GM19328 (cell line): ENCODE measurements around the gene ZNF878.
"Not testable (repeated sequence)": the region's sequence is repeated elsewhere in the genome, so short reads cannot be mapped to it uniquely, and the experiment has no call there.

ENCODE experiments used
- ATAC-seq: cut with Tn5 transposase; IDR thresholded peaks from one replicate; pipeline ENCODE4 v1.9.1; 2021; ENCODE audit warnings: mild to moderate bottlenecking, moderate library complexity; ENCODE audit not compliant: unreplicated experiment

ZNF878 gene

DNA sequence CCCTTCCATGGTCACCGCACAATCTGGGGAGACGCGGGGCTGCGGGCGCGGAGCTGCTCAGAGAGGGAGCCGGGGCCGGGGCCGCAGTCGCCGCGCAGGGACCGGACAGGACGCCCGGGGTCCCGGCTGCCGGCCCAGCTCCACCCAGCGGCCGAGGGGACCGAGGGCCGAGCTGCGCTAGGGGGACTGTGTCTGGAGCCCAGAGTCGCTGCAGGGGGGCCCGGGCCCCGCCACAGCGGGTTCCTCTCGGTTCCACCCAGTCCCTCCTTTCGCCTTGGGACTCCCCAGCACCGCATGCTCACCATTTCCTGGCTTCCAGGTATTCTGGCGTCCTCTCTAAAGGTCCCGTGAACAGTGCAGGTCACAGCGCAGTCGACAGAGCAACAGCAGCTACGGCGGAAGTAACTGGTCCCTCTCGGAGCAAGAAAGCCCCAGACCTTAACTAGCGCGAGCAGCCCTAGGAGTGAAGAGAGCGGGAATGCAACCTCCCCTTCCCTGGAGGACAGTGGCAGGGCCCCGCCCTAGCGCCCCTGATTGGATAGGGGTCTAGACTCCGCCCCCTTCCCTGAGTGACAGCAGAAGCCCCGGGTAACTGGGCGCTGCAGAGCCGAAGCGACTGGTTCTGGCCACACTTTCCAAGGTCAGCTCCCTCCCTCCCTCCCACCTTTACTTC is at the start of gene ZNF878:
Gene ZNF878 (minus strand): TSS at position 465 of the 673 bp plus-strand sequence. CDS start 160 bp downstream, at position 305.
- ATAC-seq: peak; percentile 75

DNA sequence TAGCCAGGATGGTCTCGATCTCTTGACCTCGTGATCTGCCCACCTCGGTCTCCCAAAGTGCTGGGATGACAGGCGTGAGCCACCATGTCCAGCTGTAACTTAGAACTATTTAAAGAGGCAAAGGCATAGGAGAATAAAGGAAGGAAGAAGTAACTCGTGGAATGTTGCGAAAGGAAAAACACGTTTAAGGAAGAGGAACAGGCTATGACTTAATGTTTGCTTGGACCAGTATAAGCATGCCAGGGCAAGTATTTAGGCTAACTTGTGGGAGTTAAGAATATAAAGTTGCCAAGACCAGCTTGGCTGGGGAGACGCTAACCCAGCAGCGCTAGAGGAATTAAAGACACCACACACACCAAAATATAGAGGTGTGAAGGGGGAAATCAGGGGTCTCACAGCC is 45.3 kb upstream of the ZNF878 start:
- no peak for ATAC-seq

DNA sequence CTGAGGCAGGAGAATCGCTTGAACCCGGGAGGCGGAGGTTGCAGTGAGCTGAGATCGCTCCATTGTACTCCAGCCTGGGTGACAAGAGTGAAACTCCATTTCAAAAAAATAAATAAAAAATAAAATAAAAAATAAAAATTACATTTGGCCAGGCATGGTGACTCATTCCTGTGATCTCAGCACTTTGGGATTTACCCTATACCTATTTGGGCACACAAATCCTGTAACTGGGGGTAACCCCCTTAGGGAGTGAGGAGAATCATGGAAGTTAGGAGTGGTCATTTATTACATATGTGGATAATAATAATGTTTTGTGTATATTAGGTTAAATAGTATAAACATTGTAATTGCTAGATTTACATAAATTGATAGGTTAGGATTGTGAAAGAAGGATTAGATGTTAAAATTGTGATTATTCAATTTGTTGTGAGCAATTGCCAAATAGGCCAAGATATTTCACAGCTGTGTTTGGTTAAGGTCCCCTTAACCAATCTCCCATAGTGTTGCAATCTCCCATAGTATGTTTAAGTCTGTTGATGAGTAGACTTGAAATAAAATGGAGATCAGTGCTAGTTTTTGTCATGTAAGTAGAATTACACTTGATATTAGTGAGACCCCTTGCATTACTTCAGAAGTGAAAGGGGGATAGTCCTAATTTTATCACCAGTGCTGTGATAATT is 42.5 kb upstream of the ZNF878 start:
- ATAC-seq: no peak

DNA sequence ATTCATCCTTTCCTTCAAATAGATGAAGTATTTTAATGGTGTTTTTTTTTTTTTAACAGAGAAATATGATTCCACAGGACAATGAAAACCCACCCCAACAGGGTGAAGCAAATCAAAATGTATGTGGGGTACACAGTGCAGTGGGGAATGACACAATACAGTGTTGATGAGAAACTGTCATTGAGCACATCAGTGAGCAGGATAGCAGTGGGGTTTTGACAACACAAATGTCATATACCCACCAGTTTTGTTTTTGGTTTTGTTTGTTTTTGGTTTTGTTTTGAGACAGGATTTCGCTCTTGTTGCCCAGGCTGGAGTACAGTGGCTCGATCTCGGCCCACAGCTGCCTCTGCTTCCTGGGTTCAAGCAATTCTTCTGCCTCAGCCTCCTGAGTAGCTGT is 41.0 kb upstream of the ZNF878 start:
- ATAC-seq: no peak

DNA sequence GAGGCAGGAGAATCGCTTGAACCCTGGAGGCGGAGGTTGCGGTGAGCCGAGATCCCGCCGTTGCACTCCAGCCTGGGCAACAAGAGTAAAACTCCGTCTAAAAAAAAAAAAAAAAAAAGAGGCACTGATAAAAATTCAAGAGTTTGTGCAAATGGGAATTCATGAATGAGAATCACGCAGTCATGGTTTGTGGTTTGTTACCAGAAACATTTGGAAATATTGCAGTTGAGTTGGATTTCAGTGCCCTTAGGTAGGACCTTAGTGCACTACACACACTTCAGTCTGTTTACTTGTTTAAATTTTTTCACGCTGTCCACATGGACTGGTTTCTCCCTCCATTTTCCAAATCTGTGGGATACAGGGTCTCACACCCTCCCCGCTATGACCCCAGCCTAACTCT is 40.2 kb upstream of the ZNF878 start:
- ATAC-seq: no peak

DNA sequence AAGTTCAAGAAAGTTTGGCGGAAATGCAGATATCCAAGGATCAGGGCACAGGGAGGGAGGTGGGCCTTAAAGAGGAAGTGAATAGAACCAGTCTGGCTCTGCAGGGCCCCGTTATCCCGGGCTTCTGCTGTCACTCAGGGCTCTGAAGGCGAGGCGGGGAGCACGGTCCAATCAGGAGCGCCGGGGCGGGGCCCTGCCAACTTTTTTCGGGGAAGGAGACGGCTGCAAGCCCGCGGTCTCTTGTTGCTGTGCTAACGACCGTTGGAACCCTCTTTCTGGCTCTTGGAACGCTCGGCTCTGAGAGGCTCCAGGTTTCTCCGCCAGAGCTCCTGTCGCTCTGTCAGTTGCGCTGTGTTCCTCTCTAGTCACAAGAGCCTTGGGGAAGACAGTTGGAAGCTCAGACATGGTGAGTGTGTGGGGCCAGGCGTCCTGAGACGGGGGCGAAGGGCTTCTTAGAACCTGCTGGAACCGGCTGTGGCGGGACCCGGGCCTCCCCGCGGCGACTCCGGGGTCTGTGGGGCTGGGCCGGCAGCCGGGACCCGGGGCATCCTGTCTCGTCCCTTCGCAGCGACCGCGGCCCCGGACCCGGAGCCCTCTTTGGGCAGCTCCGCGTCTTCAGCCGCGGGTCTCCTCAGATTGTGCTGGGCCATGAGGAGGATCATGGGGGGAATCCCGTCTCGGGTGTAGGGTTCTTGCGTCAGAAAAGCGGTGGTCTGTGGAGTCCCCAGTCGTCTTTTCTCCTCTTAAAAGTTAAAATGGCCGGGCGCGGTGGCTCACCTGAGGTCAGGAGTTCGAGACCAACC is 39.5 kb upstream of the ZNF878 start:
- ATAC-seq: no peak

DNA sequence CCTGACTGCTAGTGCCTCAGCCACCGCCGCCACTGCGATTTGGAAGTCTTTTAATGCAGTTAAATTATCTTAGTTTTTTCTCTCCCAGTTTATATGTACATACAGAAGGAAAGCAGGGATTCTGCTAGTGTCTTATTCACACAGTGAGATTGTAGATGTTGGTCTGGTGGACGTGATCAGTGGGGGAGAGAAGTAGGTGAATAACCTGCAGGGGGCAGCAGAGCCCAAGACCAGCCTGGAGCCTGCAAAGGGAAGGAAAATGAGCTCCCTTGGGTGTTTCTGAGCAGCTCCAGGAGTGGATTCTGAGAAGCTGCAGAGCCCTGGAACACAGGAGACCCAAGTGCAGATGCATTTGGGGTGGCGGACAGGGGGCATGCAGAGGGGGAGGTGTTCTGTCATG is 38.0 kb upstream of the ZNF878 start:
- ATAC-seq: no peak

DNA sequence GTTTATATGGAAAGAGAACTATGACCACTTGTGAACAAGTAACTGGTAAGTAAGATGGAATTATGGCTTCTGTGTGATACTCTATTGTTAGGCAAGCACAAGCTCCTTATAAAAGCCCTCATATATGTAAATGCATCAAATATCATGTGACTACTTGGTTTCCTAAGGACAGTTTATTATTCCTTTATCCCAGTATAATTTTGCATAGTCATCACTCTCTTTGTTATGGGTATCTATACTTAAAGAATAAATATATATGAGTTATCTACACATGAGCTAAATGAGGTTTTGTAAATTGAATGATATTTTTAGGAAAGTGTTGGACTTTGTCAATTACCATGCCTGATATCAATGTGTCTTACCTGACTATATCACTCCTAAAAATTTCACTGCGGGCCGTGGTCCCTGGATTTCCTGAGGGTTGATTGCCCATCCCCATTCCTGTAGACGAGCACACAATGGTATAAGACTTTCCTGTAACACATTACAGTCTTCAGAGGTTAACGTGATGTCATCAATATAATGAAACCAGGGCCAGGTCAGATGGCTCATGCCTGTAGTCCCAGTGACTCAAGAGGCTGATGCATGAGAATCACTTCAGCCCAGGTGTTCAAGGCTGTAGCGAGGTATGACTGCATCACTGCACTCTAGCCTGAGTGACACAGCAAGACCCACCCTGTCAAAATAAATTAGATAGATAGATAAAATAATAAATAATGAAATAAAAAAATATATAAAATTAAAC is 32.5 kb upstream of the ZNF878 start:
- no peak for ATAC-seq

DNA sequence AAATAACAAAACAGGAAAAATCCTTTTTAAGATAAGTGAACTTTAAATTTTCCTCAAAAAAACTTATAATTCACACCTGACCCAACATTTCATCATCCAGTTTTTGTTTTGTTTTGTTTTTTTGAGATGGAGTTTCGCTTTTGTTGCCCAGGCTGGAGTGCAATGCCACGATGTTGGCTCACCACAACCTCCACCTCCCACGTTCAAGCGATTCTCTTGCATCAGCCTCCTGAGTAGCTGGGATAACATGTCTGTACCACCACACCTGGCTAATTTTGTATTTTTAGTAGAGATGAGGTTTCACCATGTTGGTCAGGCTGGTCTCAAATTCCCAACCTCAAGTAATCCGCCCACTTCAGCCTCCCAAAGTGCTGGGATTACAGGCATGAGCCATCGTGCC is 30.6 kb upstream of the ZNF878 start:
- ATAC-seq: not testable (repeated sequence)

DNA sequence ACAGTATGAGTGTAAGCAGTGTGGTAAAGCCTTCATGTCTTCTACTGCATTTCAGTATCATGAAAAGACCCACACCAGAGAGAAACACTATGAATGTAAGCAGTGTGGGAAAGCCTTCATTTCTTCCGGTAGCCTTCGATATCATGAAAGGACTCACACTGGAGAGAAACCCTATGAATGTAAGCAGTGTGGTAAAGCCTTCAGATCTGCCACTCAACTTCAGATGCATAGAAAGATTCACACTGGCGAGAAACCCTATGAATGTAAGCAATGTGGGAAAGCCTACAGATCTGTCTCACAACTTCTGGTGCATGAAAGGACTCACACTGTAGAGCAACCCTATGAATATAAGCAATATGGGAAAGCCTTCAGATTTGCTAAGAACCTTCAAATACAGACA is 24.6 kb upstream of the ZNF878 start:
- no peak for ATAC-seq

DNA sequence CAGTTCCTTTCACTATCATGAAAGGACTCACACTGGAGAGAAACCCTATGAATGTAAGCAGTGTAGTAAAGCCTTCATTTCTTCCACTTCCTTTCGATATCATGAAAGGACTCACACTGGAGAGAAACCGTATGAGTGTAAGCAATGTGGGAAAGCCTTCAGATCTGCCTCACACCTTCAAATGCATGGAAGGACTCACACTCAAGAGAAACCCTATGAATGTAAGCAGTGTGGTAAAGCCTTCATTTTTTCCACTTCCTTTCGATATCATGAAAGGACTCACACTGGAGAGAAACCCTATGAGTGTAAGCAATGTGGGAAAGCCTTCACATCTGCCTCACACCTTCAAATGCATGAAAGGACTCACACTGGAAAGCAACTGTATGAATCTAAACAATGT is 23.6 kb upstream of the ZNF878 start:
- not testable (repeated sequence) for ATAC-seq

DNA sequence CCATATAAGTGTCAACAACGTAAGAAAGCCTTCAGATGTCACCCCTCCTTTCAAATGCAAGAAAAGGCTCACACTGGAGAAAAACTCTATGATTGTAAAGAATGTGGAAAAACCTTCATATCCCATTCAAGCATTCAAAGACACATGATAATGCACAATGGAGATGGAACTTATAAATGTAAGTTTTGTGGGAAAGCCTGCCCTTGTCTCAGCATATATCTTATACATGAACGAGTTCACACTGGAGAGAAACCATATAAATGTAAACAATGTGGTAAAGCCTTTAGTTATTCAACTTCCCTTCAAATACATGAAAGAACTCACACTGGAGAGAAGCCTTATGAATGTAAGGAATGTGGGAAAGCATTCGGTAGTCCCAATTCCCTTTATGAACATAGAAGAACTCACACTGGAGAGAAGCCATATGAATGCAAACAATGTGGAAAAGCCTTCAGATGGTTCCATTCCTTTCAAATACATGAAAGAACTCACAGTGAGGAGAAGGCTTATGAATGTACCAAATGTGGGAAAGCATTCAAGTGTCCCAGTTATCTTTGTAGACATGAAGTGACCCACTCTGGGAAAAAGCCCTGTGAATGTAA is 22.9 kb upstream of the ZNF878 start:
- no peak for ATAC-seq

DNA sequence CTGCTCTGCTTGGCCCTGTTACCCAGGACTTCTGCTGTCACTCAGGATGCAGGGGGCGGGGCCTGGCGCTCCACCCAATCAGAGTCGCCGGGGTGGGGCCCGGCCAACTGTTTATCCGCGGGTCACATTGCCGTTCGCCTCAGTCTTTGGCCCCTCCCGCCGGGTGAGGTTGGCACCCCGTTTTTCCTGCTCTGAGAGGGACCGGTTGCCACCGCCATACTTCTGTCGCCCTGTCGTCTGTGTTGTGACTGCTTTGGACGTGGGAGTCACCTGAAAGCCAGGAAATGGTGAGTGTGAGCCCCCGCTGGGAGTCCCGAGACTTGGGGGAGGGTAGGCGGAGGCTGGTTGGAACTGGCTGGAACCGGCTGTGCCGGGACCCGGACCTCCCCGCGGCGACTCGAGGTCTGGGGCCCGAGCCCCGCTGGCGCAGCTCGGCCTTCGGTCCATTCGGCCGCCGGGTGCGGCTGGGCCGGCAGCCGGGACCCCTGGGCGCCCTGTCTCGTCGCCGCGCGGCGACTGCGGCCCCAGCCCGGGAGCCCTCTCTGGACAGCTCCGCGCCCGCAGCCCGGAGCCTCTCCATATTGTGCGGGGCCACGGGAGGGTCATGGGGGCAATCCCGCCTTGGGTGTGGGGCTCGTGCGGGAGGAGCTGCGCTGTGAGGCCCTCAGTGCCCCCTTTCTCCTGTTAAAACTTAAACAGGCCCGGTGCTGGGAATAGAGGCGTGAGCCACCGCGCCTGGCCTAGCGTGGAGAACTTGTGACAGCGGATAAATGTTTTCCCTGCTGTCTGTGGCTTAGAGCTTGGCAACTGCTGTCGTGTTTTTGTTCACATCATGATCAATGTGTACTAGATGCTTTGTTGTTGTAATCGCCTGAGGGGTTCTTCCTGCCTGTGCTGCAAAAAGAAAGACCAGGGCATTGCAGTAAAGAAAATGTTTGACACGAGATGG is 12.1 kb upstream of the ZNF878 start, which contains the start of gene ZNF844:
Gene ZNF844 (plus strand): TSS at position 142 of the 949 bp plus-strand sequence. CDS start 143 bp downstream, at position 285.
- ATAC-seq: peak; percentile 64

DNA sequence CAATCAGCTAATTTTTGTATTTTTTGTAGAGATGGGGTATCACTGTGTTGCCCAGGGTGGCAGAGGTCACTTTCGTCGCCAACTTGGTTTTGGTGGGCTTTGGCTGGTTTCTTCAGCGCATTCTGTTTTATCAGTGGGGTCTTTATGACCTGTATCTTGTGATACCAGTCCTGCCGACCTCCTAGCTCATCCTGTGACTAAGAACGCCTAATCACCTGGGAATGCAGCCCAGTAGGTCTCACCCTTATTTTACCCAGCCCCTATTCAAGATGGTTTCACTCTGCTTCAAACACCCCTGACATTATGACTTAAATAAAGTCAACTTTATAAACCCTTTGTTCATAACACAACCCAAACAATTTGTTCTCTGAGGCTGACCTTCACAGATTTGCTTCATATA is 3.0 kb upstream of the ZNF878 start:
- ATAC-seq: no peak

DNA sequence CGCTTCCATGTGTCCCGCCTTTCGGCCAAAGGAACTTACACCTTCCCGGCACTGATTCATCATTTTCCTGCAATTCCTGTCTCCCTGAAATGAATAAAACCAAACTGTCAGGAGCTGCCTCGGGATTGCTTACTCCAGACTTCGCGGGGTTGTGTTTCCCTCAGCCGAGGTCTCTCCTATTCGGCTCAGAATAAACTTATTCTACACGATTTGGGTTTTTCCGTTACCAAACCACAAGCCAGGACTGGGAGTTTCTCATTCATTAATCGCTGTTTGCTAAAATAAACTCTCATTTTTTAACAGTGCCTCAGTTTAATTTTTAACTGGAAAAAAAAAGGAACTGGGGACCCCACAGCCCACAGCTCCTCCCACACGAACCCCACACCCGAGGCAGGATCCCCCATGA is 667 bp downstream of the ZNF878 start:
- no peak for ATAC-seq

DNA sequence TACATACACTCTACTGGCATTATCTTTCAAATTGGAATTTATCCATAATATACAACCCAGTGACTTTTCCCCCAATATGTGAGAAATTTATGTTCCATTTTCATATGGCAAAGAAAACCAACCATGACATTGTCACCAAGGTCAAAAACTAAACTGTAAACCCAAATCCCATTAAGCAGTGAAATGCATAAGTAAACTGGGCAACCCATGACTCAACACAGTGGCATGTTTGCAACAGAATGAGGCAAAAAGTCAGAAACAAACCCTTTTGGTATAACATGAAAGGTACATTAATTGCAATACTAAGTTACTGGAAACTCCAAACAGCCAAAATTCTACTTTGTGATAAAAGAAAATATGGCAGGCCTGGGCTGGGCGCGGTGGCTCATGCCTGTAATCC is 4.9 kb downstream of the ZNF878 start:
- ATAC-seq: no peak

DNA sequence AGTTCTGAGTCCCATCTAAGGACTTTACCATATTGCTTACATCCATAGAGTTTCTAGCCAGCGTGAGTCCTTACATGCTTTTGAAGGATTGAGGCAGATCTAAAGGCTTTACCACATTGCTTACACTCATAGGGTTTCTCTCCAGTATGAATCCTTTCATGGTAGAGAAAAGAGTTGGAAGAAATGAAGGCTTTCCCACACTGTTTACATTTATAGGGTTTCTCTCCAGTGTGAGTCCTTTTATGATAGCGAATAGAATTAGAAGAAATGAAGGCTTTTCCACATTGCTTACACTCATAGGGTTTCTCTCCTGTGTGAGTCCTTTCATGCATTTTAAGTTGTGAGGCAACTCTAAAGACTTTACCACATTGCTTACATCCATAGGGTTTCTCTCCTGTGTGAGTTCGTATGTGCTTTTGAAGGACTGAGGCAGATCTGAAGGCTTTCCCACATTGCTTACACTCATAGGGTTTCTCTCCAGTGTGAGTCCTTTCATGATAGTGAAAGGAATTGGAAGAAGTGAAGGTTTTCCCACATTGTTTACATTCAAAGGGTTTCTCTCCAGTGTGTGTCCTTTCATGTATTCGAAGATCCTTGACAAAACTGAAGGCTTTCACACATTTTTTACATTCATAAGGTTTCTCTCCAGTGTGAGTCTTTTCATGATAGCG is 8.9 kb downstream of the ZNF878 start:
- ATAC-seq: no peak

DNA sequence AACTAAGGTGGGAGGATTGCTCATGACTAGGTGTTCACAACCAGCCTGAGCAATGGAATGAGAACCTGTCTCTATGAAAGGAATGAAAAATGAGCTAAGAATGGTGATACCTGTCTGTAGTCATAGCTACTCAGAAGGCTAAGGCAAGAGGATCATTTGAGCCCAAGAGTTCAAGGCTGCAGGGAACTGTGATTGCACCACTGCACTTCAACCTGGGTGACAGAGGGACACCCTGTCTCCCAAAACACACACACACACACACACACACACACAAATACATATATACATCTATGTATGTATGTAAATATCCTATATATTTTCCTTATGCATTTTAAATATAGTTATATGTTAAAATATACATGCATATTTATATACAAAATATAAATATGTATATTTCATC is 9.9 kb downstream of the ZNF878 start:
- no peak for ATAC-seq
